ENCODE measurements around the gene LPAR2. TPM values are rescaled to one million over a fixed set of nuclear protein-coding genes. Genes with fewer than 3 reads are reported as not detected.
A peak's percentile ranks its signal among the peaks of the same experiment; 100 is the strongest.

Gene LPAR2
- total and polyA plus RNA-seq, 2 of the 13 experiments (the other 11 are each of a cell fraction or from before 2014, with no cell fraction given), result 0.86 to 3.6 TPM

- TF ChIP-seq EHMT2 (IDR thresholded peaks at IDR 0.05; ENCODE audit: borderline replicate concordance, low read depth, low read length) (no peak), AHR (CRISPR knock-in tag; IDR thresholded peaks at IDR 0.05) (no peak), ZNF703 (CRISPR knock-in tag; IDR thresholded peaks at IDR 0.05; ENCODE audit: borderline replicate concordance) (peak; percentile 86; the same call in 1 of the 2 replicates), ZNF644 (CRISPR knock-in tag; IDR thresholded peaks at IDR 0.05; ENCODE audit: low read depth) (no peak), SSRP1 (CRISPR knock-in tag; IDR thresholded peaks at IDR 0.05) (no peak; the same call in 1 of the 2 replicates), ZNF563 (CRISPR knock-in tag; IDR thresholded peaks at IDR 0.05) (0 out of 2 replicates have a peak, but pooled peaks have one; percentile 22), ZNF232 (CRISPR knock-in tag; IDR thresholded peaks at IDR 0.05; ENCODE audit: borderline replicate concordance) (0 out of 2 replicates have a peak, but pooled peaks have one; percentile 8), SRSF1 (optimal IDR thresholded peaks at IDR 0.05; ENCODE audit: low read depth, low read length) (peak; percentile 10), IRF2 (CRISPR knock-in tag; IDR thresholded peaks at IDR 0.05) (0 out of 2 replicates have a peak, but pooled peaks have one; percentile 39), BRF2 (CRISPR knock-in tag; IDR thresholded peaks at IDR 0.05) (no peak), SOX5 (CRISPR knock-in tag; IDR thresholded peaks at IDR 0.05; ENCODE audit: borderline replicate concordance) (peak; percentile 77; the same call in 1 of the 2 replicates), SOX6 (IDR thresholded peaks at IDR 0.05) (no peak), SOX6 (CRISPR knock-in tag; IDR thresholded peaks at IDR 0.05) (peak; percentile 87), ZNF772 (CRISPR knock-in tag; IDR thresholded peaks at IDR 0.05) (no peak; the same call in 1 of the 2 replicates), REPIN1 (CRISPR knock-in tag; IDR thresholded peaks at IDR 0.05; ENCODE audit: borderline replicate concordance, low read depth) (peak; percentile 50; the same call in 1 of the 2 replicates), ZNF12 (CRISPR knock-in tag; IDR thresholded peaks at IDR 0.05) (no peak), ZMYM4 (CRISPR knock-in tag; IDR thresholded peaks at IDR 0.05) (peak; percentile 68; the same call in 1 of the 2 replicates), SMC3 (IDR thresholded peaks at IDR 0.05; ENCODE audit: low read length) (0 out of 2 replicates have a peak, but pooled peaks have one; percentile 8), STAG1 (CRISPR knock-in tag; IDR thresholded peaks at IDR 0.05) (no peak)
- TF ChIP-seq, protein P1, sequence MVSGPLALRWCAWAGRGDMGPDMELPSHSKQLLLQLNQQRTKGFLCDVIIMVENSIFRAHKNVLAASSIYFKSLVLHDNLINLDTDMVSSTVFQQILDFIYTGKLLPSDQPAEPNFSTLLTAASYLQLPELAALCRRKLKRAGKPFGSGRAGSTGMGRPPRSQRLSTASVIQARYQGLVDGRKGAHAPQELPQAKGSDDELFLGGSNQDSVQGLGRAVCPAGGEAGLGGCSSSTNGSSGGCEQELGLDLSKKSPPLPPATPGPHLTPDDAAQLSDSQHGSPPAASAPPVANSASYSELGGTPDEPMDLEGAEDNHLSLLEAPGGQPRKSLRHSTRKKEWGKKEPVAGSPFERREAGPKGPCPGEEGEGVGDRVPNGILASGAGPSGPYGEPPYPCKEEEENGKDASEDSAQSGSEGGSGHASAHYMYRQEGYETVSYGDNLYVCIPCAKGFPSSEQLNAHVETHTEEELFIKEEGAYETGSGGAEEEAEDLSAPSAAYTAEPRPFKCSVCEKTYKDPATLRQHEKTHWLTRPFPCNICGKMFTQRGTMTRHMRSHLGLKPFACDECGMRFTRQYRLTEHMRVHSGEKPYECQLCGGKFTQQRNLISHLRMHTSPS (CRISPR knock-in tag; IDR thresholded peaks at IDR 0.05; ENCODE audit: low read depth), result 0 out of 2 replicates have a peak, but pooled peaks have one; percentile 20
- TF ChIP-seq, protein P2, sequence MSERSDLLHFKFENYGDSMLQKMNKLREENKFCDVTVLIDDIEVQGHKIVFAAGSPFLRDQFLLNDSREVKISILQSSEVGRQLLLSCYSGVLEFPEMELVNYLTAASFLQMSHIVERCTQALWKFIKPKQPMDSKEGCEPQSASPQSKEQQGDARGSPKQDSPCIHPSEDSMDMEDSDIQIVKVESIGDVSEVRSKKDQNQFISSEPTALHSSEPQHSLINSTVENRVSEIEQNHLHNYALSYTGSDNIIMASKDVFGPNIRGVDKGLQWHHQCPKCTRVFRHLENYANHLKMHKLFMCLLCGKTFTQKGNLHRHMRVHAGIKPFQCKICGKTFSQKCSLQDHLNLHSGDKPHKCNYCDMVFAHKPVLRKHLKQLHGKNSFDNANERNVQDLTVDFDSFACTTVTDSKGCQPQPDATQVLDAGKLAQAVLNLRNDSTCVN (CRISPR knock-in tag; IDR thresholded peaks at IDR 0.05; ENCODE audit: borderline replicate concordance), result no peak
- TF ChIP-seq, protein P3, sequence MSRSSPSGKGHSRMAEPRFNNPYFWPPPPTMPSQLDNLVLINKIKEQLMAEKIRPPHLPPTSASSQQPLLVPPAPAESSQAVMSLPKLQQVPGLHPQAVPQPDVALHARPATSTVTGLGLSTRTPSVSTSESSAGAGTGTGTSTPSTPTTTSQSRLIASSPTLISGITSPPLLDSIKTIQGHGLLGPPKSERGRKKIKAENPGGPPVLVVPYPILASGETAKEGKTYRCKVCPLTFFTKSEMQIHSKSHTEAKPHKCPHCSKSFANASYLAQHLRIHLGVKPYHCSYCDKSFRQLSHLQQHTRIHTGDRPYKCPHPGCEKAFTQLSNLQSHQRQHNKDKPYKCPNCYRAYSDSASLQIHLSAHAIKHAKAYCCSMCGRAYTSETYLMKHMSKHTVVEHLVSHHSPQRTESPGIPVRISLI (CRISPR knock-in tag; IDR thresholded peaks at IDR 0.05; ENCODE audit: borderline replicate concordance), result peak; percentile 77
These were observed 40.4 kb upstream of the LPAR2 start, which contains the start of gene ZNF101 (continued) for GRCh38 chr19:19668230-19669012.

Data from HepG2 (cell line).